Urinary bladder (tissue), 4 donors: Measurements from ENCODE around the gene TMEM259. TPM values are rescaled to one million over a fixed set of nuclear protein-coding genes. Genes with fewer than 3 reads are reported as not detected.

ENCODE experiments used
- DNase-seq: peaks from one replicate; pipeline ENCODE4 v3.0.0-alpha.2; 2015; ENCODE audit errors: extremely low spot score
- H3K27ac ChIP-seq: one replicate; pipeline ENCODE4 v1.5.1; 2013; ENCODE audit warnings: low read depth, mild to moderate bottlenecking, moderate library complexity
- H3K36me3 ChIP-seq: one replicate; pipeline ENCODE4 v1.6.1; 2013; ENCODE audit warnings: mild to moderate bottlenecking, moderate library complexity; ENCODE audit not compliant: insufficient read depth
- H3K4me1 ChIP-seq: one replicate; pipeline ENCODE4 v1.6.1; 2013; ENCODE audit warnings: mild to moderate bottlenecking, moderate library complexity; ENCODE audit not compliant: insufficient read depth
- H3K4me3 ChIP-seq: one replicate; pipeline ENCODE4 v1.5.1; 2013; ENCODE audit warnings: low read depth, low read length
- WGBS: extraction: QIAGEN DNeasy Blood & Tissue Kit; methylation state at CpG from one replicate; pipeline ENCODE4 v1.1.7; 2013; 5-methylcytosine and 5-hydroxymethylcytosine counted together
- polyA plus RNA-seq: library from polyadenylated mRNA; stranded (reverse); fragments of 200-250 nt; gene quantifications from one replicate; pipeline ENCODE4 v1.2.3, GENCODE V29; 2013
- total RNA-seq: library from RNA; depleted of rRNA; stranded (reverse); fragments of >200 nt; gene quantifications from one replicate; pipeline ENCODE4 v1.2.3, GENCODE V29; 2014
- donor health status: healthy with polysubstance abuse.
- donor health status: healthy.

Gene TMEM259
- total and polyA plus RNA-seq, 2 donors: 34.5 to 159 TPM

DNA sequence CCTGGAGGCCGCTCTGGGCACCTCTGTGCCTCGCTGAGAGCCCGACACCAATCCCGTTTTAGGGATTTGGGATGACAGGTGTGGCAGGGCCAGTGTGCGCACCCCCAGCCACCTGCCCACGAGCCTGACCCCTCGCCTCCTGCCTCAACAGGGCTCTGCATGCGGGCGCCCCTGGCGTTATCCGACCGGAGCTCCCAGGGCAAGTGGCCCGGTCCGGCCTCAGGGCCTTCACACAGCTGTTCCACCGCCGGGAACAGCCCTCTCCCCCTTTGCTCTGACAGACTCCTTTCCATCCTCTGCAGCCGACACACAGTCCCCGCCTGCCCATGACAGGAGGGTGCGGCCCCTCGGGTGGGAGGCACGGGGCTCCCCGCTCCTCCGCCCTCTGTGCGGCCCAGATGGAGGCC is 43.9 kb downstream of the TMEM259 start:
- 86% methylated on average over 24 of the region's 24 CpGs for WGBS
- Histone ChIP-seq H3K4me1 (no peaks in the 10 kb centered on the region), H3K4me3 (no peak overlapping the region), H3K27ac (no peak overlapping the region), H3K36me3 (no peaks in the 10 kb centered on the region)
- DNase-seq: no peak

DNA sequence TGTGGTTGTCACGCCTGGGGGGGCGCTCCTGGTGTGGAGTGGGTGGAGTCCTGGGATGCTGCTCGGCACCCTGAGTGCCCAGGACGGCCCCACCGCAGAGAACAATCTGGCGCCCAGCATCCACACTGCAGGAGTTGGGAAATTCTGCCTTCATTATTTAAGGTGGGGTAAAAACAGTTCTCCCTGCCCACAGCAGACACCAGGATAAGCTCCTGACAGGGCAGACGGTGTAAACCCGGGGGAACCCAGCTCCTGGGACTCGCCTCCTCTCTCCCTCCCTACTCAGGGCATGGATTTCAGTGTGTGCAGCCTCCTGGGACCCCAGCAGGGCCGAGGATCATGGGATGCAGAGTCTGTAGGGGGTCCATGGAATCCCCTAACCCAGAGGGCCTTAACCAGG is 44.4 kb downstream of the TMEM259 start:
- Histone ChIP-seq H3K36me3 (no peaks in the 10 kb centered on the region), H3K4me1 (no peaks in the 10 kb centered on the region), H3K4me3 (no peak overlapping the region), H3K27ac (no peak overlapping the region)
- no peak for DNase-seq
- whole genome bisulfite sequencing: 79% methylated on average over 10 of the region's 10 CpGs

DNA sequence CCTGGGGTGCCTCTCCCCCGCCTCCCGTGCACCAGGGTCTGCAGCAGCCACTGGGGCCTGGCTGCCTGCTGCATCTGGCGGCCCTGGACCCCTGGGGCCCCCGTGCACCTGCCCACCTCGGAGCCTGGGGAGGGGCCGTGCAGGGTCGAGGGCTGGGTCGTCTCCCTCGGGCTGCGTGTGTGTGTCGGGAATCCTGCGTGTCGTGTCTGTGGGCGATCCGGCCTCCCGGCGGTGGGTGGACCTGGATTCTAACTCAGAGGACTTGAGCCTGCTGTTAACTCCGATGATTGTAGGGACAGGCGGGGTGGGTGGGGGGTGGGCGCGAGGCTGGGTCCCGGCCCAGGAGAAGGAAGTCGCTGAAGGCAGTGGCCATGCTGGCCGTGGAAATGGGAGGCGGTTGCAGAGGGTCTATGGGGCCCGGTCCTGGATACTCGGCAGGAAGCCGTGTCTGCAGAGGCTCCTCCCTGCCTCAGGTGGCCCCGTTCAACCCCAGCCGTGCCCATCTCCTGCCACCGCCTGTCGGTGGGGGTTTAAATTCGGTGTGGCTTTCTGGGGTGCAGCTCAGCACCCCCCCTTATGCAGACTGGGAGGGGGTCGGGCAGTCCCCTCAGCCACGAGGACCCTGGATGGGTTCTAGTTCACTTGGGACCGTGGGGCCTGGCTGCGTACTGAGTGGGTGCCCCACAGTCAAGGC is 46.2 kb downstream of the TMEM259 start:
- Histone ChIP-seq H3K27ac (no peak overlapping the region), H3K36me3 (no peaks in the 10 kb centered on the region), H3K4me3 (no peak overlapping the region), H3K4me1 (no peaks in the 10 kb centered on the region)
- no peak for DNase-seq
- WGBS: 77% methylated on average over 37 of the region's 37 CpGs

- Histone ChIP-seq H3K4me1 (no peaks in the 10 kb centered on the region), H3K4me3 (no peak overlapping the region), H3K36me3 (no peaks in the 10 kb centered on the region), H3K27ac (no peak overlapping the region)
- DNase-seq: no peak
- WGBS: 81% methylated on average over 29 of the region's 29 CpGs
Observed at GRCh38 chr19:973726-974563, 47.0 kb downstream of the TMEM259 start.

- 98% methylated on average over 6 of the region's 6 CpGs for WGBS
- H3K27ac ChIP-seq: no peak overlapping the region
- no peak overlapping the region for H3K4me3 ChIP-seq
- H3K36me3 ChIP-seq: no peaks in the 10 kb centered on the region
- H3K4me1 ChIP-seq: no peaks in the 10 kb centered on the region
- DNase-seq: no peak
Observed at GRCh38 chr19:972281-972680, 48.6 kb downstream of the TMEM259 start.

- no peak overlapping the region for H3K4me3 ChIP-seq
- WGBS: 96% methylated on average over 24 of the region's 24 CpGs
- DNase-seq: no peak
- H3K36me3 ChIP-seq: no peaks in the 10 kb centered on the region
- H3K27ac ChIP-seq: no peak overlapping the region
- no peaks in the 10 kb centered on the region for H3K4me1 ChIP-seq
Observed at GRCh38 chr19:971795-972194, 49.1 kb downstream of the TMEM259 start.

GRCh38 chr19:970695-971094 is 50.2 kb downstream of the TMEM259 start:
- Histone ChIP-seq H3K4me1 (no peaks in the 10 kb centered on the region), H3K27ac (no peak overlapping the region), H3K36me3 (no peaks in the 10 kb centered on the region), H3K4me3 (no peak overlapping the region)
- WGBS: 95% methylated on average over 14 of the region's 14 CpGs
- DNase-seq: no peak

- 93% methylated on average over 17 of the region's 17 CpGs for WGBS
- Histone ChIP-seq H3K36me3 (no peaks in the 10 kb centered on the region), H3K27ac (no peak overlapping the region), H3K4me3 (no peak overlapping the region), H3K4me1 (no peaks in the 10 kb centered on the region)
- DNase-seq: no peak
Observed at GRCh38 chr19:966485-967088, 54.3 kb downstream of the TMEM259 start.

GRCh38 chr19:964761-965694 is 55.9 kb downstream of the TMEM259 start:
- no peak overlapping the region for H3K4me3 ChIP-seq
- H3K4me1 ChIP-seq: no peaks in the 10 kb centered on the region
- H3K36me3 ChIP-seq: no peaks in the 10 kb centered on the region
- 97% methylated on average over 19 of the region's 19 CpGs for WGBS
- no peak overlapping the region for H3K27ac ChIP-seq
- no peak for DNase-seq

DNA sequence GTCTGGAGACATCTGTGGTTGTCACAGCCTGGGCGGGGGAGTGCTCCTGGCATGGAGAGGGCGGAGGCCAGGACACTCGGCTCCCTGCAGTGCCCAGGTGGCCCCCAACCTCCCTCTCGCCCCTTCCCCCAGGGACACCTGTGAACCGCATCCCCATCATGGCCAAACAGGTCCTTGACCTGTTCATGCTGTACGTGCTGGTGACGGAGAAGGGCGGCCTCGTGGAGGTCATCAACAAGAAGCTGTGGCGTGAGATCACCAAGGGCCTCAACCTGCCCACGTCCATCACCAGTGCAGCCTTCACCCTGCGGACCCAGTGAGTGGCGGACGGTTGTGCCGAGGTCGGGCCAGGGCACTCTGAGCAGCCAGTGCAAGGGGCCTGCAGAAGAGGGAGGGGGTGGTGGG is 56.8 kb downstream of the TMEM259 start:
- 94% methylated on average over 16 of the region's 16 CpGs for WGBS
- Histone ChIP-seq H3K4me3 (no peak overlapping the region), H3K27ac (no peak overlapping the region), H3K4me1 (no peaks in the 10 kb centered on the region), H3K36me3 (no peaks in the 10 kb centered on the region)
- DNase-seq: no peak

DNA sequence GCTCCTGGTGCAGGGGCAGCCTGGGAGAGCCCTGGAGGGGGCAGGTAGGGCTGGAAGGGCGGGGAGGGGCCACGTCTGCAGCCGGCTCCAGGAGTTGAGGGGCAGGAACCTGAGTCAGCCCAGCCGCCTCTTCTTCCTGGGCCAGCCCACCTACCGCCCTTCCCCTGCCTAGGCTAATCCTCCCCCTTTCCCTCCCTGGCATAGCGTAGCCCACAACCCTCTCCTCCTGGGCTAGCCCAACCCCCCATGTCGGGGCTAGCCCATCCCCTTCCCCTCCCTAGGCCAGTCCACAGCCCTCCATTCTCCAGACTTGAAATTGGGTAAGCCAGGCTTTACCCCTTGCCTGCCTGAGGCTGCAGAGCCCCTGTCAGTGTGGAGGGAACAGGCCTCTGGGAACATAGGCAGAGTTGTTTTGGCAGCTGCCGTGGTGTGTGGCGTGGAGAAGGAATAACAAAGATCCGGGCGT is 57.4 kb downstream of the TMEM259 start:
- H3K4me3 ChIP-seq: no peak overlapping the region
- no peak for DNase-seq
- no peak overlapping the region for H3K27ac ChIP-seq
- H3K36me3 ChIP-seq: no peaks in the 10 kb centered on the region
- H3K4me1 ChIP-seq: no peaks in the 10 kb centered on the region
- WGBS: 81% methylated on average over 11 of the region's 11 CpGs

DNA sequence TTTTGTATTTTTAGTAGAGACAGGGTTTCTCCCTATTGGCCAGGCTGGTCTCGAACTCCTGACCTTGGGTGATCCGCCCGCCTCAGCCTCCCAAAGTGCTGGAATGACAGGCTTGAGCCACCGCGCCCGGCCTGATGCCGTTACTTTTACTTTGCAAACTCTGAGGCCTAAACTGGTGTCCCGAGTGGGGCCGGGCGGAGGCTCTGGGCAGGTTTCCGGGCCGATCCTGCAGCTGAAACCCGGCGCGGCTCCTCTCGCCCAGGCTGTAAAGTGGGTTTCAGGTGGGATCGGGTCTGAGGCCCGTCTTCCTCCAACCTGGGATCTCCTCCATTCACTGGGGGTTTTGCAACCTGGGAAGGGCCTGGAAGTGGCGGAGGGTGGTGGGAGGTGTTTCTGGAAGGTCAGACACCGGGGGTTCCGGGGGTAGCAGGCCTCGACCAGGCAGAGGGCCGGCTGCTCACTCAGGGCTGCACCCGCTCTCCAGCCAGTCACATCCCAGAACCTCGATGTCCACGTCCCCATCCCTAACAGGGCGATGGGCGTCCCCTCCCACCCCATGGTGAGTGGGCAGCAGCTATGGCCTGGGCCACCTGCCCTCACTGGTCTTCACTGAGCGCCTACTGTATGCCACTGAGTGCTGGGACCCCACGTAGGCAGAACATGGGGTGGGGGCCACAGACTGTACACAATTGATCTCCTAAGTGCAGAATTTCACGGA is 58.1 kb downstream of the TMEM259 start:
- no peaks in the 10 kb centered on the region for H3K36me3 ChIP-seq
- H3K27ac ChIP-seq: no peak overlapping the region
- no peaks in the 10 kb centered on the region for H3K4me1 ChIP-seq
- WGBS: 78% methylated on average over 31 of the region's 31 CpGs
- H3K4me3 ChIP-seq: no peak overlapping the region
- DNase-seq: no peak
